HepG2 (cell line): ENCODE results near the gene MUC13. TPM values are rescaled to one million over a fixed set of nuclear protein-coding genes. Genes with fewer than 3 reads are reported as not detected.

ENCODE experiments used
- AHDC1 ChIP-seq: sonication (generic); formaldehyde crosslinking; IDR thresholded peaks from 2 replicates; pipeline ENCODE4 v1.5.1; 2020; ENCODE audit warnings: mild to moderate bottlenecking, missing genetic modification reagents, borderline replicate concordance
- FOXA1 ChIP-seq, 2 experiments: fragments of 450-650 bp in 1 of 2; sonication (generic) in 1 of 2; formaldehyde crosslinking in 1 of 2; IDR thresholded peaks; 2 replicates each; pipeline versions ENCODE4 v1.4.0 to v1.6.1; 2016 to 2020; ENCODE audit warnings: missing genetic modification reagents in 1 of 2
- GABPB1 ChIP-seq: IDR thresholded peaks from 2 replicates; pipeline ENCODE4 v1.6.1; 2016; ENCODE audit warnings: mild to moderate bottlenecking, missing genetic modification reagents, moderate library complexity, missing compliant biosample characterization
- IRF2 ChIP-seq: IDR thresholded peaks from 2 replicates; pipeline ENCODE4 v1.6.1; 2018; ENCODE audit warnings: missing genetic modification reagents, missing compliant biosample characterization
- NFIC ChIP-seq: IDR thresholded peaks from 2 replicates; pipeline ENCODE4 v1.6.1; 2012; ENCODE audit warnings: mild to moderate bottlenecking, low read length, inconsistent platforms
- REL ChIP-seq: sonication (generic); formaldehyde crosslinking; conservative IDR thresholded peaks from 2 replicates; pipeline ENCODE4 v1.8.0; 2022; ENCODE audit warnings: mild to moderate bottlenecking, missing genetic modification reagents, moderate library complexity
- SKI ChIP-seq: fragments of 450-650 bp; IDR thresholded peaks from one replicate; pipeline ENCODE4 v1.6.1; 2018; ENCODE audit warnings: mild to moderate bottlenecking; ENCODE audit not compliant: partially characterized antibody
- SMARCE1 ChIP-seq: fragments of 450-650 bp; IDR thresholded peaks from 2 replicates; pipeline ENCODE4 v1.6.1; 2017; ENCODE audit warnings: borderline replicate concordance
- SNRNP70 ChIP-seq: fragments of 200-400 bp; formaldehyde crosslinking; IDR thresholded peaks from 2 replicates; pipeline ENCODE4 v1.6.1; 2017; ENCODE audit warnings: mild to moderate bottlenecking, low read depth, low read length, moderate library complexity
- ZBED4 ChIP-seq: sonication (generic); formaldehyde crosslinking; IDR thresholded peaks from 2 replicates; pipeline ENCODE4 v1.4.0; 2020; ENCODE audit warnings: missing genetic modification reagents, borderline replicate concordance
- ZFX ChIP-seq: sonication (generic); formaldehyde crosslinking; IDR thresholded peaks from 2 replicates; pipeline ENCODE4 v1.4.0; 2020; ENCODE audit warnings: mild to moderate bottlenecking, low read depth, missing genetic modification reagents, moderate library complexity
- ZNF614 ChIP-seq: IDR thresholded peaks from 2 replicates; pipeline ENCODE4 v1.6.1; 2018; ENCODE audit warnings: missing biosample characterization, missing genetic modification reagents, inconsistent platforms, borderline replicate concordance
- ZNF619 ChIP-seq: sonication (generic); formaldehyde crosslinking; IDR thresholded peaks from 2 replicates; pipeline ENCODE4 v1.4.0; 2020; ENCODE audit warnings: mild to moderate bottlenecking, missing genetic modification reagents
- polyA plus RNA-seq, 8 experiments: library from polyadenylated mRNA; depleted of rRNA in 3 of 8; stranded (reverse) in 7 of 8; unstranded in 1 of 8; fragments of >200 nt; fragmentation: Illumina TruSeq in 4 of 8; extraction: Trizol in 4 of 8; gene quantifications; 2 replicates each; pipeline versions ENCODE4 v1.2.1 to v1.2.3, GENCODE V29; 2011 to 2016; ENCODE audit warnings: low read depth in 4 of 8, missing spikeins in 1 of 8, mixed read lengths in 1 of 8; ENCODE audit not compliant: insufficient read depth in 1 of 8
- total RNA-seq, 5 experiments: library from RNA; depleted of rRNA; stranded (reverse); fragments of >200 nt; fragmentation: Illumina TruSeq; extraction: Trizol; gene quantifications; 2 replicates each; pipeline ENCODE4 v1.2.3, GENCODE V29; 2016; ENCODE audit warnings: low read depth in 1 of 5
- TF ChIP-seq, protein P1 (sequence below): sonication (generic); formaldehyde crosslinking; IDR thresholded peaks from 2 replicates; pipeline ENCODE4 v1.8.1; 2023; ENCODE audit warnings: mild to moderate bottlenecking, missing genetic modification reagents
- TF ChIP-seq, protein P2 (sequence below): sonication (generic); formaldehyde crosslinking; IDR thresholded peaks from 2 replicates; pipeline ENCODE4 v1.4.0; 2020; ENCODE audit warnings: missing genetic modification reagents

MUC13 gene
- total and polyA plus RNA-seq, 2 of the 13 experiments (the other 11 are each of a cell fraction or from before 2014, with no cell fraction given), result 0.04 to 1.2 TPM

DNA sequence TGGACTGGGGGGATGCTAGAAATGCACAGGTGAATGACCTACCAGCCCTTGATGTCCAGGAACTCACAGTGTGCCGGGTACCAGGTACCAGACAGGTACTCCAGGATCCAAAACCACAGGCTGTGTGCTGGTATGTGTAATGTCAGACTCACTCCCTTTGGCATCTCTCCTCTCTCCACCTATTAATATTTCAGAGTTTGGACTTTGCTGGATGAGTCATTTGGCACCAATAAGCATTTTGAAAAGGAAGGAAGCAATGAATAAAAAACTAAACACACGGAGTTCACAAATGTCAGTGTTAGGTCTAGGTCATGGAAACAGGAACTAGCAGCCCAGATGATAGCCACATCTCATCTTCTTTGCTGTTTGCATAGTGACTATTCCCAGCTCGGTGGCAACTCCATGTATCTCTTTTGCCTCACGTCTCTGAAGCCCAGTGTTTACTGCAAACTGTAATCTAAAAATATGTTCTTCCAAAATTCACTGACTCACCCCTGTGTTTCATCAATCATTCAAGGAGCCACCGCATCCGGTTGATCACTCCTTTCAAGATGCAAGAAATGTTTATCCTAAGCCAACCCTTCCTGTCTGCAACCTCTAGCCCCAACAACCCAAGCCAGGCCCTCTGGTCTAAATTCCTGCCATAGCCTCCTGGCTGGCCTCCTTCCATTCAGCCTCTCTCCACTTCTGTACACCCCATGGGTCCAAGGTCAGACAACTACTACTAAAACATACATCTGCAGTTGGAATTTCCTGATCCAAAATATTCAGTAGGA, 55.8 kb downstream of the MUC13 start (continued):
- TF ChIP-seq, protein P1, sequence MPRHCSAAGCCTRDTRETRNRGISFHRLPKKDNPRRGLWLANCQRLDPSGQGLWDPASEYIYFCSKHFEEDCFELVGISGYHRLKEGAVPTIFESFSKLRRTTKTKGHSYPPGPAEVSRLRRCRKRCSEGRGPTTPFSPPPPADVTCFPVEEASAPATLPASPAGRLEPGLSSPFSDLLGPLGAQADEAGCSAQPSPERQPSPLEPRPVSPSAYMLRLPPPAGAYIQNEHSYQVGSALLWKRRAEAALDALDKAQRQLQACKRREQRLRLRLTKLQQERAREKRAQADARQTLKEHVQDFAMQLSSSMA (CRISPR knock-in tag), result 0 out of 2 replicates have a peak, but pooled peaks have one; percentile 51
- TF ChIP-seq GABPB1 (CRISPR knock-in tag) (peak; percentile 52), ZNF614 (CRISPR knock-in tag) (peak; percentile 83; the same call in 1 of the 2 replicates), SKI (no peak), FOXA1 (IDR thresholded peaks at IDR 0.05) (no peak), FOXA1 (CRISPR knock-in tag; IDR thresholded peaks at IDR 0.05) (peak; percentile 78), NFIC (peak; percentile 79; the same call in 1 of the 2 replicates), ZNF619 (CRISPR knock-in tag) (no peak), IRF2 (CRISPR knock-in tag) (peak; percentile 79; the same call in 1 of the 2 replicates), SMARCE1 (no peak), AHDC1 (CRISPR knock-in tag) (peak; percentile 58; the same call in 1 of the 2 replicates), SNRNP70 (no peak), ZBED4 (CRISPR knock-in tag) (peak; percentile 41; the same call in 1 of the 2 replicates), REL (CRISPR knock-in tag) (no peak), ZFX (CRISPR knock-in tag) (peak; percentile 35; the same call in 1 of the 2 replicates)
- TF ChIP-seq, protein P2, sequence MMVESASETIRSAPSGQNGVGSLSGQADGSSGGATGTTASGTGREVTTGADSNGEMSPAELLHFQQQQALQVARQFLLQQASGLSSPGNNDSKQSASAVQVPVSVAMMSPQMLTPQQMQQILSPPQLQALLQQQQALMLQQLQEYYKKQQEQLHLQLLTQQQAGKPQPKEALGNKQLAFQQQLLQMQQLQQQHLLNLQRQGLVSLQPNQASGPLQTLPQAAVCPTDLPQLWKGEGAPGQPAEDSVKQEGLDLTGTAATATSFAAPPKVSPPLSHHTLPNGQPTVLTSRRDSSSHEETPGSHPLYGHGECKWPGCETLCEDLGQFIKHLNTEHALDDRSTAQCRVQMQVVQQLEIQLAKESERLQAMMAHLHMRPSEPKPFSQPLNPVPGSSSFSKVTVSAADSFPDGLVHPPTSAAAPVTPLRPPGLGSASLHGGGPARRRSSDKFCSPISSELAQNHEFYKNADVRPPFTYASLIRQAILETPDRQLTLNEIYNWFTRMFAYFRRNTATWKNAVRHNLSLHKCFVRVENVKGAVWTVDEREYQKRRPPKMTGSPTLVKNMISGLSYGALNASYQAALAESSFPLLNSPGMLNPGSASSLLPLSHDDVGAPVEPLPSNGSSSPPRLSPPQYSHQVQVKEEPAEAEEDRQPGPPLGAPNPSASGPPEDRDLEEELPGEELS, result peak; percentile 81
